ENCODE data around the gene SEMA3E. TPM values are rescaled to one million over a fixed set of nuclear protein-coding genes. Genes with fewer than 3 reads are reported as not detected.
"Not testable (repeated sequence)": the region's sequence is repeated elsewhere in the genome, so short reads cannot be mapped to it uniquely, and the experiment has no call there.

Gene SEMA3E
- total and polyA plus RNA-seq, 2 experiments from 2014 or later: 0.75 to 0.92 TPM

DNA sequence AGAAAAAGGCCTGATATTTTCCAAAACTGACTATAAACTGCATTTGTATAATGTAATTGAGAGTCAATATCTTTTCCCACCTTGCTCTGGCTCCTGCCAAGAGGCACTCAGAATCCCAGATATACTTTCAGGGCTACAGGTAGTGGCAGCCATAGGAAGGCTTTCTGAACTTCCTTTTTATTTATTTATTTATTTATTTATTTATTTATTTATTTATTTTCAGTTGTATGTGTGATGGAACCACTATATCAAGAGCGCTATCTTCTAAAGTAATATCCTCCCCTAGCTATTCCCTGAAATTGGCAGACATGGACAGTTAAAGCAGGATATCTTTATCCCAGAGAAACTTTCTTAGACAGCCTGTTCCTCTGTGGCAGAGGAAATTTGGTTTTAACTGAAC, 86.7 kb downstream of the SEMA3E start:
- no peak for DNase-seq (ENCODE audit: low read depth in 1 of 2, low spot score in 1 of 2)
- Histone ChIP-seq H3K4me1 (ENCODE audit: low read depth) (no peaks in the 10 kb centered on the region), H3K27ac (no peak overlapping the region), H3K27me3 (no peaks in the 10 kb centered on the region), H3K36me3 (no peaks in the 10 kb centered on the region), H3K4me3 (no peak overlapping the region), H3K9me3 (ENCODE audit: low read depth) (no peaks in the 10 kb centered on the region)
- TF ChIP-seq, protein P1, sequence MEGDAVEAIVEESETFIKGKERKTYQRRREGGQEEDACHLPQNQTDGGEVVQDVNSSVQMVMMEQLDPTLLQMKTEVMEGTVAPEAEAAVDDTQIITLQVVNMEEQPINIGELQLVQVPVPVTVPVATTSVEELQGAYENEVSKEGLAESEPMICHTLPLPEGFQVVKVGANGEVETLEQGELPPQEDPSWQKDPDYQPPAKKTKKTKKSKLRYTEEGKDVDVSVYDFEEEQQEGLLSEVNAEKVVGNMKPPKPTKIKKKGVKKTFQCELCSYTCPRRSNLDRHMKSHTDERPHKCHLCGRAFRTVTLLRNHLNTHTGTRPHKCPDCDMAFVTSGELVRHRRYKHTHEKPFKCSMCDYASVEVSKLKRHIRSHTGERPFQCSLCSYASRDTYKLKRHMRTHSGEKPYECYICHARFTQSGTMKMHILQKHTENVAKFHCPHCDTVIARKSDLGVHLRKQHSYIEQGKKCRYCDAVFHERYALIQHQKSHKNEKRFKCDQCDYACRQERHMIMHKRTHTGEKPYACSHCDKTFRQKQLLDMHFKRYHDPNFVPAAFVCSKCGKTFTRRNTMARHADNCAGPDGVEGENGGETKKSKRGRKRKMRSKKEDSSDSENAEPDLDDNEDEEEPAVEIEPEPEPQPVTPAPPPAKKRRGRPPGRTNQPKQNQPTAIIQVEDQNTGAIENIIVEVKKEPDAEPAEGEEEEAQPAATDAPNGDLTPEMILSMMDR (IDR thresholded peaks at IDR 0.05; ENCODE audit: low read depth, low read length): no peak

DNA sequence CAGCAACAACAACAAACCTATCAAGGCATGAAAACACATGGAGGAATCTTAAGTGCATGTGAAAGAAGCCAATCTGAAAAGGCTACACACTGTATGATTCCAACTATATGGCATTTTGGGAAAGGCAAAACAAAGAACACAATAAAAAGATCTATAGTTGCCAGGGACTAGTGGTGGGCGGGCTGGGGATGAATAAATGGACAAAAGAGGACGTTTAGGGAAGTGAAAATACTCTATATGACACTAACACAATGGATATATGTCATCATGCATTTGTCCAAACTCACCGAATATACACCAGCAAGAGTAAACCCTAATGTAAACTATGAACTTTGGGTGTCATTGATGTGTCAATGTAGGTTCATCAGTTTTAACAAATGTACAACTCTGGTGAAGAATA, 89.1 kb downstream of the SEMA3E start:
- TF ChIP-seq, protein P1 (IDR thresholded peaks at IDR 0.05; ENCODE audit: low read depth, low read length): no peak
- Histone ChIP-seq H3K4me3 (no peak overlapping the region), H3K27ac (no peak overlapping the region), H3K4me1 (ENCODE audit: low read depth) (no peaks in the 10 kb centered on the region), H3K9me3 (ENCODE audit: low read depth) (no peaks in the 10 kb centered on the region), H3K36me3 (no peaks in the 10 kb centered on the region), H3K27me3 (no peaks in the 10 kb centered on the region)
- no peak for DNase-seq (ENCODE audit: low read depth in 1 of 2, low spot score in 1 of 2)

DNA sequence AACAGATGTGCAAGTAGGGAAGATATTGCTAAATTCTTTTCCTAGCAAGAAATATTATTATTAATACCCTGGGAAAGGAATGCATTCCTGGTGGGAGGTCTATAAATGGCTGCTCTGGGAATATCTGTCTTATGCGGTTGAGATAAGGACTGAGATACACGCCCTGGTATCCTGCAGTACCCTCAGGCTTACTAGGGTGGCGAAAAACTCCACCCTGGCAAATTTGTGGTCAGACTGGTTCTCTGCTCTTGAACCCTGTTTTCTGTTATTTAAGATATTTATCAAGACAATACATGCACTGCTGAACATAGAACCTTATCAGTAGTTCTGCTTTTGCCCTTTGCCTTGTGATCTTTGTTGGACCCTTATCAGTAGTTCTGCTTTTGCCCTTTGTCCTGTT, 96.4 kb downstream of the SEMA3E start:
- H3K4me3 ChIP-seq; H3K4me1 ChIP-seq (ENCODE audit: low read depth); H3K27me3 ChIP-seq; H3K36me3 ChIP-seq; H3K9me3 ChIP-seq (ENCODE audit: low read depth); DNase-seq (ENCODE audit: low read depth in 1 of 2, low spot score in 1 of 2); H3K27ac ChIP-seq: not testable (repeated sequence)

DNA sequence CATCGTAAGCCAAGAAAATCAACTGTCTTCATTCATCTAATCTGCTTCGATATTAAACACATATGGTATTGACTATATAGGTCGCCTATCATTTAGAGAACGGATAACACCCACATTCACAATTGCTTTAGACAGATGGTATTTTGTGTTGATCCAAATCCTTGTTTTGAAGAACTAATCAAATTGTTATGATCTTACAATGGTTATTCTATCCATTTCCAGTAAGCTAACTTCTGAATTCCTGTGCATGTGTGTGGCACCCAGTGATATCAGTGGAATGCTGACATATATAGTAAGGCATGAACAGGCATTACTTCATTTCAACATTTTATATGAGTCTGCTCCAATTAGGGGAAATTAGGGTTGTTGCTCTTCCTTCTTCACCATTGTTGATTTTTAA, 98.8 kb downstream of the SEMA3E start:
- TF ChIP-seq, protein P1 (IDR thresholded peaks at IDR 0.05; ENCODE audit: low read depth, low read length): no peak
- H3K9me3 ChIP-seq (ENCODE audit: low read depth): no peaks in the 10 kb centered on the region
- no peak overlapping the region for H3K4me3 ChIP-seq
- H3K4me1 ChIP-seq (ENCODE audit: low read depth): no peaks in the 10 kb centered on the region
- no peaks in the 10 kb centered on the region for H3K27me3 ChIP-seq
- no peaks in the 10 kb centered on the region for H3K36me3 ChIP-seq
- H3K27ac ChIP-seq: no peak overlapping the region
- DNase-seq (ENCODE audit: low read depth in 1 of 2, low spot score in 1 of 2): peak in 1 of 2 donors; percentile 64

DNA sequence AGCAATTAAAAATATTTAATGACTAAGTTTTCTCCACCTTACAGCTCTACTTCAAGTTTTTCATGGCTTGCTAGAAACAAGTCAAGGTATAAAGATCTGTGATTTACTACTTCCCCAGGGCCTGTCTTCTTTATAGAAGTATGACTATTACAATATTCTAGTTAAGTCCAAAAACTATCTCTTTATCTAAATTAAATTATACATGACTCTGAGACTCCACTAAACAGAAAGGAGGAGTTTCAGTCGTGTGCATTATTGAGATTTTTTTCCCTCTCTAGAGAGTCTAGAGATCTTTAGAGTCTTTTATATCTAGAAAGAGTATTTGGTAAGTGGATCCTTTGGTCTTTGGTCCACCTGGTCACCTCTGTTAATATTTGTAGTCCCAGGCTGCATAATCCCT, 100.7 kb downstream of the SEMA3E start:
- H3K4me3 ChIP-seq: no peak overlapping the region
- H3K9me3 ChIP-seq (ENCODE audit: low read depth): no peaks in the 10 kb centered on the region
- no peaks in the 10 kb centered on the region for H3K36me3 ChIP-seq
- TF ChIP-seq, protein P1 (IDR thresholded peaks at IDR 0.05; ENCODE audit: low read depth, low read length): no peak
- H3K4me1 ChIP-seq (ENCODE audit: low read depth): no peaks in the 10 kb centered on the region
- H3K27me3 ChIP-seq: no peaks in the 10 kb centered on the region
- DNase-seq (ENCODE audit: low read depth in 1 of 2, low spot score in 1 of 2): no peak
- H3K27ac ChIP-seq: no peak overlapping the region

DNA sequence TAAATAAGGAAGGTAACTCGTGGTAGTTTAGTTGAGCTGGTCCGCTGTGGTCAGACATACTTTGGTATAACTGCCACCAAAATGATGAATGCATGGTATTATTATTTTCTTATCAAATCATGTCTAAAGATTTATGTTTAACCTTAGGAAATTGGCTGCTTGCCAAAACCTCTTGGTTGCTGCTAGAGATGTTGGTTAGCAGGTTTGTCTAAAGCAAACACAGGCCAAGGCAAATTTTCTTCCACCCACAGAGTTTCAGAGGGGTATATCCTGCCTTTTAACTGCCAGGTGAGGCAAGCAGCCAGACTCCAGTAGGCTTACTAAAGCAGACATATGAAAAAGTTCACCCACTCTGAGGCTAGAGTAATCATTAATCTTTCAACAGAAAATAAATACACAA, 101.4 kb downstream of the SEMA3E start:
- no peaks in the 10 kb centered on the region for H3K9me3 ChIP-seq (ENCODE audit: low read depth)
- TF ChIP-seq, protein P1 (IDR thresholded peaks at IDR 0.05; ENCODE audit: low read depth, low read length): no peak
- H3K27ac ChIP-seq: no peak overlapping the region
- no peaks in the 10 kb centered on the region for H3K4me1 ChIP-seq (ENCODE audit: low read depth)
- no peaks in the 10 kb centered on the region for H3K27me3 ChIP-seq
- H3K4me3 ChIP-seq: no peak overlapping the region
- H3K36me3 ChIP-seq: no peaks in the 10 kb centered on the region
- peak; percentile 30 to 50 for DNase-seq (ENCODE audit: low read depth in 1 of 2, low spot score in 1 of 2)

All from cardiac muscle cell (in vitro differentiated cells and primary cell).